Activated CD8-positive, alpha-beta memory T cell treated with anti-CD3 and anti-CD28 coated beads, Interleukin-2, amount 50 U/mL, for 48 hours (primary cell): ENCODE results near the gene TBL3.

Experiments used
- DNase-seq: peaks from one replicate; pipeline ENCODE4 v3.0.0-alpha.2; 2020

TBL3 gene

DNA sequence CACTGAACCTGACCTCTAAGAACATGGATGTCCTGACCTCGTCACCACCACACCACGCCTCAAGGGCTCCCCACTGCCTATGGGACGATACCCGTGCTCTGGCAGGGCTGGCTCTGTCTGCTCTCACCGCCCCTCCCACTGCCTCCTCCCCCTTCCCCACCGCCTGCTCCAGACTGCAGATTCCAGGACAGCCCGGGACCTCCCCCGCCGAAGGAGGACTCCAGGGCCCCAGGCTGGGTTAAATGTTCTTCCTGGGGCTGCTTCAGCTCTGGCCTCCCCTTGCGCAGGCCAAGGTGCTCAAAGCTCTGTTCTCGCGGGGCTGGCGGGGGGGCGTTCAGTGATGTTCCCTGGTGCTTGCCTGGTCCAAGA, 50.9 kb downstream of the TBL3 start:
- DNase-seq: peak; percentile 70

DNA sequence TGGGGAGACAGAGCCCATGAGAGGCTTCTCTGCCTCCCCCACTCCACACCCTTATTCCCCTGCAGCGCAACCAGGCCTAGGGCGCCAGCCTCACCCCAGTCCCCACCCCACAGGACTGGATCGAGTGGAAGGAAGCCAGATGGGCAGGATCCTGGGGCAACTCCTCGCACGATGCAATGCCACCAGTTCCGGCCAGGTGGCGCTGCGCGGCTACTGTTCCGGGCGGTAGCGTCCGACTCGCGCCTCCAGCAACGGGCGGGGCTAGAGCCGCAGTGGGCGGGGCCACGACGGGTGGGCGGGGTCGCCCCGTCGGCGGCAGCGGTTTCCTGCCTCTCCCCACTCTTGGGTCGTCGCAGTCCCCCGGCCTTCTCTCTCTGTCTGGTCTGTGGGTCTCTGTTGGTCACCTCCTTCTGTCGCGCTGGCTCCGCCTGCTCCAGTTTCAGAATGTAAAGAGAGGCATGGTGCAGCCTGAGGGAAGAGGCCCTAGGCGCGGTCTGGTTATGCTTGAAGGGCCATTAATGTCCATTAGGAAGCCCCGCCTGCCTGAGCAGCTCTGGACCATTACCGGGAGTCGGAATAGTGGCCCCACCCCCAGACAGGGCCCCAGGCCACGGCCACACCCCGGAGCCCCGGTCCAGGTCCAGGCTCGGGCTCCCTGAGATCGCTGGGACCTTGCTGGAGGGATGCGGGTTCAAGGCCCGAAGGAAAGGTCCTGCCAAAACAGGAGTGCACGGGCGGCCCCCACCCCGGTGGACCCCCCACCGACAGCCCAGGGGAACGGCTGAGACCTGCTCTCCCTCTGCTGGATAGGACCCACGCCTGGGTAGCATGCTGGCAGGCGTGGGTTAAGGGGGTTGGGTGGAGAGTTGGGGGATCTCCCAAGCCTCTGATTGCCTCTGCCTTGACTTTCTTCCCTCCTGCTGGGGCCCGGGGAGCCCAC, 51.5 kb downstream of the TBL3 start:
- DNase-seq: peak; percentile 100

DNA sequence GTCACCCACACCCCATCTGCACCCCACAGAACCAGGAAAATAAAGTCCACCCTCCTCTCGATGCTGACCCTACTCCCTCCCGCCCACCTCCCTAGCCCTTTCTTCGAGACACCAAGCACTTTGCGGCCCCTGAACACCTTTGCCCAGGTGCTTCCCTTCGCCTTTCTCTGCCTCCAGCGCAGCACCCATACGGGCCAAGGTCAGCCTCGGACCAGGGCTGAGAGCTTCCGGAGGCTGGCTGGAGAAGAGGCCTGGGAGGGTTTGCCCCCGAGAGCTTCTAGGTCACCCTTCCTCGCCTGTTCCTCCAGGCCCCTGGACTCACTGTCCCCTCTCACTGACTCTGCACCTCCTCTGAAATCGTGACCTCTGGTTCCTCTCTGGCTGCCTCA, 52.2 kb downstream of the TBL3 start:
- DNase-seq: no peak

DNA sequence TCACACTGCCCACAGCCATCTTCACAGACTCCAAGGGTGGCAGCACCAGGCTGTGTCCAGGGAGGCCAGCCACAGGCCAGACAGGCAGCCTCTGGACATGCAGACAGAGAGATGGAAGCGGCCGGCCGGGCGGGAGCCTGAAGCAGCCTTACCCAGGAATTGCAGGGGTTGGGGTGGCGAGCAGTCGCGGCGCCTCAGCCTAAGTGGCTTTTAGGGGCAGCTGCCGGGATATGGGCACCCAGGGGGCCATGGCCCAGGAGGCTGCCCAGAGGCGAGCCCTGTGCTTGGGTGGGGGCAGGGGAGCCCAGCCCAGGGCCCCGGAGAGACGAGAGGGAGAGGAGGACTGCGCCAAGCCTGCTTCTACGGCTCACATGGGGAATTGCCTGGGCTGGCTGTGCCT, 53.4 kb downstream of the TBL3 start:
- no peak for DNase-seq

DNA sequence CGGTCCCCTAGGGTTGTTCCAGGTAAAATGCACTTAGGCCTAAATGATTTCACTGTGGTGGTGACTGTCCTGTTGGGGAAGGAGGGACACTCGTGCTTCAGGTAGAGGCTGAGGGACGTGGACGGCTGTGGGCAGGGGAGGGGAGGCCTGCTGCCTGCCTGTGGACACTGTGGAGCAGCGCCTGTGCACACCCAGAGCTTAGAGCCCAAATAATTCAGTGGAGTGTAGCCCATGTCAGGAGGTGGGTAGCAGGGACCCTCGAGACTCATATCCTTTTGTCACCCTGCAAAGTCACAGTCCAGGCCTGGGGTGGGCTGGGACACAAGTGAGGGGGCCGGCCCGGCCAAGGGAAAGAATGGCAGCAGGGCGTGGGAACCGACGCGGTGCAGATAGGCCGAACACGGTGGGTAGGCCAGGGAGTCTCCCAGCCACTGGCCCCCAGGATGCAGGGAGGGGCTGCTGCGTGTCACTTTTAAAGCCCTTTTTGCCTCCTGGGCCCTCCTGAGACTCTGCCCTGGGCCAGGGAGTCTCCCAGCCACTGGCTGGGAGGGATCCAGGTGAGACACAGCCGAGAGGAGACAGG, 54.1 kb downstream of the TBL3 start:
- no peak for DNase-seq

DNA sequence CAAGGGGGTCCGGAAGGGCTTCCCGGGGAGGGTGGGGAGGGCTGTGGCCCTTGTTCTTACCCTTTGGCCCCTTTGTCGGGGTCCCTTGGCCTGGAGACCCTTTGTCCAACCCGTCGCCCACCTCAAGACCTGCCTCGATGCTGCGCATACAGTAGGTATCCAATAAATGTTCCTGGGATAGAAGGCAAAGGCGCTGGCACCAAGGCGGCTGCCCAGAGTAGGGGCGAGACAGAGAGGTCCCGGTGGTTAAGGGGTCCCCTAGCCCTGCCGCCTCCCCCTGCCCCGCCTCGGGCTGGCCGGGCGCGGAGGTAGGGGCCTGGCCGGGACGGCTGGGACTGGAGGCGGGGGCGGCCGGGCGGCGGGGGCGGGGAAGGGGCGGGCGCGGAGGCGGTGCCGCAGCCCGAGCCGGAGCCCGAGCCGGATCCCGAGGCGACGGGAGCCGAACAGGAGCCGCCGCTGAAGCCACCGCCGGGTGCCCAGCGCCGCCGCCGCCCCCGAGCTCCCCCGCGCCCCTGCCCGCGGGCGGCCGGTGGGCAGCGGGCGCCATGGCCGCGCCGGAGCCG, 54.7 kb downstream of the TBL3 start, which contains the start of gene NHERF2:
Gene NHERF2 (plus strand): TSS at position 442 of the 563 bp plus-strand sequence. CDS start 104 bp downstream, at position 546.
- no peak for DNase-seq

DNA sequence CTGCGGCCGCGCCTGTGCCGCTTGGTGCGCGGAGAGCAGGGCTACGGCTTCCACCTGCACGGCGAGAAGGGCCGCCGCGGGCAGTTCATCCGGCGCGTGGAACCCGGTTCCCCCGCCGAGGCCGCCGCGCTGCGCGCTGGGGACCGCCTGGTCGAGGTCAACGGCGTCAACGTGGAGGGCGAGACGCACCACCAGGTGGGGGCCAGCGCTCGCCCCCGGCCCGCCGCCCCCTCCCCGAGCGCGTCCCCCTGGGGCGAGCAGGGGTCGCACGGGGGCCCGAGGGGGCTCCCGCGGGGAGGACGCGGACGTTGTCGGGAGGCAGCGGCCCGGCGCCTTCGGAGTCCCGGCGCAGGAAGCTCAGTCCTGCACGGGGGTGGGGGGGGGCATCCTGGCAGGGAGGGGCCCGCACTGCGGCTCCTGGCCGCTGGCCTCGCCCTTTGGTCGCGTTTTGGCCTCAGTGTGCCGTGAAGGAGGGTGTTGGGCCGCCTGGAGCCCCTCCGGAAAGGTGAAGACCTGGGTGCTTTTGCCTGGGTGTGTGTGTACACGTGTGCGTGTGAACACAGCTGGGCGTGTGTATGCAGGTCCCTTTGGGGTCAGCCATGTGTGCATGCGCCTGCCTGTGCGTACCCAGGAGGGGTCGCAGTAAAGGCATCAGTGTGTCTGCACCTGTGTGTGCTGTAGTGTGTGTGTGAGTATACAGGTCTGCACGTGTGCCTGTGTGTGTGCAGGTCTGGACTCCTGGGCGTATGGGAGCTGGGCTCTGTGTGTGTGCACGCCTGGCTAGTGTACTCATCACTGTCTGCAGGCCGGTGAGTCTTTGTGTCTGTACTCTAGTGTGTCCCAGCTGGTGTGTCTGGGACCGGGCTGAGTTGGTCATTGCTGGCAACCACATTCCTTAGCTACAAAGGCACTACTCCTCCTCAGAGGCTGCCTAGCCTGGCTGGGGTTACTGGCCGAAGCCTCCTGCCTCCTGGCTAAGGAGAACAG, 55.5 kb downstream of the TBL3 start:
- DNase-seq: peak; percentile 65

DNA sequence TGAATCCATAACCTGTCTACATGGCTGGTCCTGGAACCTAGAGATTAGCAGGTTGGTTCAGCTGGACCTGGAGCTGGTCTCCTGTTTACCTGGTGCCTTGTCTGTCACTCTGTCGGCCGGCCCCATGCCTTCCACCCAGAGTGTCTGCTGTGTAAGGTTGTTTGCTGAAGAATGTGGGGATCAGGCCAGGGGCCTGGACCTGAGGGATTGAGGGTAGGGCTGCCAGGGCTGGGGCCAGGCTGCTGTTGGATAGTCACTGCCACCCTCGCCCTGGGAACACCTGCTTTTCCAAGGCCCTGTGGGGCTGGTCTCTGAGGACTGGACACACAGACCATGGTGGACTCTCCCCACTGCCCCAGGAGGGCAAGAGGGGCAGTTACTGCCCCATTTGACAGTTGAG, 56.3 kb downstream of the TBL3 start:
- no peak for DNase-seq

DNA sequence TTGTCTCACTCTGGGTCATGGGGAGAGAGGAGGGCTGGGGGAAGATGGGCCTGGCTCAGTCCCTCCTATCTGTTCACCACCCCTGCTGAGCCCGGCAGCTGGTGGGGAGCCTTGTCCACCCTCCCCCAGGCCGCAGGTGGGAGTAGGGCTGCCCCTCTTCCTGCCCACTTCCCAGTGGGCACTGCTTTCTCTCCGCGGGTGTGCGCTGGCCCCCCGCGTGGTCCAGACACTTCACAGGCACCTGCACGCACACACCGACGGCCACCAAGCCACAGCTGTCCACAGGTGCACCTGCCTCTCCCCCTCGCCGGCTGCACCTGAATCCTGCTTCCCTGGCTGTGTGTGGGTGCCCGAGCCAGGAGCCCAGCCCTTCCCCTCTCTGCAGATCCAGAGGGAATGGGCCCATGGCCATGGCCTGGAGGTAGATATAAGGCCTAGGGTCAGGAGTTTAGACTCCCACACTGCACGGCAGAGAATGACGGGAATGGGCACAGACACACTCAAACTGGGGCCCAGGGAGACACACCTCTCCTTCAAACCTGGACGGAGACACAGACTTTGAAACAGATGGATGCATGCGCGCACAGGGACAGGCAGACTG, 56.9 kb downstream of the TBL3 start:
- DNase-seq: no peak

DNA sequence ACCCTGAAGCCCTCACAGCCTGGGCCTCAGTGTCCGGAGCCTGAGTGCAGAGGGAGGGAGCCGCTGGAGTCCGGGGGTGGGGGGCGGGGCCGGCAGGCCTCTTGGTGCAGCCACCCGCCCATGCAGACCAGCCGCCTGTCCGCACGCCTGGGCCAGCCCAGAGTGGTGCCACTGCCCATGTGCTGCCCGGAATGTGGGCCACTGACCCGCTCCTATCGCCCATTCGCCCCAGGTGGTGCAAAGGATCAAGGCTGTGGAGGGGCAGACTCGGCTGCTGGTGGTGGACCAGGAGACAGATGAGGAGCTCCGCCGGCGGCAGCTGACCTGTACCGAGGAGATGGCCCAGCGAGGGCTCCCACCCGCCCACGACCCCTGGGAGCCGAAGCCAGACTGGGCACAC, 57.5 kb downstream of the TBL3 start:
- no peak for DNase-seq

DNA sequence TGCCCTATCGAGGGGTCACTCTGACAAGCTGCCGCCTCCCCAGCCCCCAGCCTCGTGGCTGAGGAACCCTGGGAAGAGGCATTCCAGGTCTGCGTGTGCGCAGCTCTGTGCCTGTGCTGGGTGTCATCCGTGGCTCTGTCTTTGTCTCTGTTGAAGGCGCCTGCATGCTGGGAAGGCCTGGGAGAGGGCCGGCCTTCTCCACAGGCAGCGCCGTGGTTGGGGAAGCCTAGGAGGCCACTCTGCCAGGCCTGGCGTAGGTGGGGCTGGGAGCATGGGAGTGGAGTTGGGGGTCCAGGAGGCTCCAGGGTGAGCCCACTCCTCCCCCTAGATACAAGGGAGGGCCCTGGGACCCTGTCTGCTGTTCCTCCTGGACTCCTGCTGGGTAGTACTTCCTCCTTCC, 58.2 kb downstream of the TBL3 start:
- no peak for DNase-seq

DNA sequence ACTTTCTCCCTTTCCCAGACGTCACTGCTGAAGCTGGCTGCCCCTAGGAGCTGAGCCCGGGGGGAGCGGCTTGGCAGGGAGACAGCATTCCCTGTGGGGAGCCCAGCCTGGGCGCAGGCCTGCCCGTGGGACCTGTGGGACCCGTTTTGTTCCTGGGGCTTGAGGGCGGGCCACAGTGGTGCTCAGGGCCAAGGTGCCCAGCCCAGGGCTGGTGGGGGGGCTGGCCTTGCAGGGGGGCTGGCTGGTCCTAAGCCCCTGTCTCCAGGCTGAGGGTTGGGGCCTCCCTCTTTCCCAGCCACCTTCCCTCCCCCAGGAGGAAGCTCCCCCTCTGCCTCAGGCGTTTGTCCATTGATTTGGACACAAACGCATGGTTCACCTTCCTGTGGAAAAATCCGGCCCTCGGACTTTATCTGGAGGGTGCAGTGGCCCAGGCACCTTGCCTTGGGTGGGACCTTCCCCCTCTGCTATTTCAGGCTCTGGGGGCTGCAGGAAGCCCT, 59.3 kb downstream of the TBL3 start:
- DNase-seq: no peak
